NB4 (cell line): ENCODE data around the gene POLD4.

Experiments used
- POLR2A ChIP-seq: IDR thresholded peaks from 2 replicates; pipeline ENCODE4 v1.6.1; 2011; ENCODE audit warnings: mild to moderate bottlenecking; ENCODE audit not compliant: insufficient read length; ENCODE audit errors: extremely low read depth
- TF ChIP-seq, protein P1 (sequence below): IDR thresholded peaks from one replicate; pipeline ENCODE4 v1.5.1; 2012; ENCODE audit warnings: low read depth, low read length
- TF ChIP-seq, protein P2 (sequence below): IDR thresholded peaks from 2 replicates; pipeline ENCODE4 v1.6.1; 2011; ENCODE audit warnings: low read depth, low read length

DNA sequence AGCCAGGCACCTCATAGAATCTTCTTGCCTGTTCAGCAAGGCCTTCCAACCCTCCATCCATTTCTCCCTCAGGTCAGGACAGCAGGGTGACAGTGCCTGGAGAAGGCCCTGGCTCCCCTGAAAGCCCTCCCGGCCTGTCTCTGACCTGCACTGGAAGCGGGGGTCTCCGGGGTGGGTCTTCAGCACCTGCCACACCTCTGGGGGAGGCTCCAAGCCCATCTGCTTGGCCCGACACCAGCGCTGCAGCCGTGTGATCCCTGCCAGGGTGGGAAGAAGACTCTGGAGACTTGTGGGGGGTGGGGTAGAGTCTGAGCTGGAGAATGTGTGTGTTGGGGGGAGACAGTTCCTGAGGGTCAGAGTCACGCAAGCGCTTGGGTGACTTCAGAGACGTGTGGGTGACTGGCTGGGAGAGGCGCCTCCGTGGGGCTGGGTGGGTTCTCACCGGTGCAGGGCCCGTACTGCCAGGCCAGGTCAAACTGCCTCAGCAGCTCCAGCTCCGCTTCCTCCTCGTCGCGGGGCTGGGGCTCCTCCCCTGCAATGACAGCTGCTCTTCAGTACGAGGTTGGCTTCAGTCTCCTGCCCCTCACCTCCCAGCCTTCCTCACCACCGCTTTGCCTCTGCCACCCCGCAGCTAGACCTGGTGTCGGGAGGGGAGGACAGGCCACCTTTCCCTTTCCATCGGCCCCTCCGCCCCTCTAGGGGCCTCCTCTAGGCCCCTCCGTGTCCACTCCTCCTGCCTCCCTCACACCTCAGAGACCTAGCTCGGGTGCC lies 615 bp downstream of the POLD4 start:
- TF ChIP-seq POLR2A, result no peak
- TF ChIP-seq, protein P1, sequence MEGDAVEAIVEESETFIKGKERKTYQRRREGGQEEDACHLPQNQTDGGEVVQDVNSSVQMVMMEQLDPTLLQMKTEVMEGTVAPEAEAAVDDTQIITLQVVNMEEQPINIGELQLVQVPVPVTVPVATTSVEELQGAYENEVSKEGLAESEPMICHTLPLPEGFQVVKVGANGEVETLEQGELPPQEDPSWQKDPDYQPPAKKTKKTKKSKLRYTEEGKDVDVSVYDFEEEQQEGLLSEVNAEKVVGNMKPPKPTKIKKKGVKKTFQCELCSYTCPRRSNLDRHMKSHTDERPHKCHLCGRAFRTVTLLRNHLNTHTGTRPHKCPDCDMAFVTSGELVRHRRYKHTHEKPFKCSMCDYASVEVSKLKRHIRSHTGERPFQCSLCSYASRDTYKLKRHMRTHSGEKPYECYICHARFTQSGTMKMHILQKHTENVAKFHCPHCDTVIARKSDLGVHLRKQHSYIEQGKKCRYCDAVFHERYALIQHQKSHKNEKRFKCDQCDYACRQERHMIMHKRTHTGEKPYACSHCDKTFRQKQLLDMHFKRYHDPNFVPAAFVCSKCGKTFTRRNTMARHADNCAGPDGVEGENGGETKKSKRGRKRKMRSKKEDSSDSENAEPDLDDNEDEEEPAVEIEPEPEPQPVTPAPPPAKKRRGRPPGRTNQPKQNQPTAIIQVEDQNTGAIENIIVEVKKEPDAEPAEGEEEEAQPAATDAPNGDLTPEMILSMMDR, result no peak
- TF ChIP-seq, protein P2, sequence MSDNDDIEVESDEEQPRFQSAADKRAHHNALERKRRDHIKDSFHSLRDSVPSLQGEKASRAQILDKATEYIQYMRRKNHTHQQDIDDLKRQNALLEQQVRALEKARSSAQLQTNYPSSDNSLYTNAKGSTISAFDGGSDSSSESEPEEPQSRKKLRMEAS, result 0 out of 2 replicates have a peak, but pooled peaks have one; percentile 42
